Cardiac septum (tissue), 1 donor: Measurements from ENCODE around the gene HHAT. TPM values are rescaled to one million over a fixed set of nuclear protein-coding genes. Genes with fewer than 3 reads are reported as not detected.
"Not testable (repeated sequence)": the region's sequence is repeated elsewhere in the genome, so short reads cannot be mapped to it uniquely, and the experiment has no call there.

Experiments
- DNase-seq: peaks from one replicate; pipeline ENCODE4 v3.0.0-alpha.2; 2020; ENCODE audit warnings: low spot score
- intact Hi-C: fragments of 100-400 bp; cut with DNase I; formaldehyde crosslinking; loops from one replicate; pipeline ENCODE4 v1.14.0; 2022
- total RNA-seq: library from RNA; stranded (reverse); fragmentation: NEBNext Ultra II Directional; extraction: Animal tissue kit (Norgen Biotek cat#: 25700); gene quantifications from one replicate; pipeline ENCODE4 v1.2.1, GENCODE V29; 2021
- donor health status: DM: no; HTN: no; CAD: no.

Gene HHAT
- total RNA-seq, 1 donor from 2014 or later, result 2.4 TPM

DNA sequence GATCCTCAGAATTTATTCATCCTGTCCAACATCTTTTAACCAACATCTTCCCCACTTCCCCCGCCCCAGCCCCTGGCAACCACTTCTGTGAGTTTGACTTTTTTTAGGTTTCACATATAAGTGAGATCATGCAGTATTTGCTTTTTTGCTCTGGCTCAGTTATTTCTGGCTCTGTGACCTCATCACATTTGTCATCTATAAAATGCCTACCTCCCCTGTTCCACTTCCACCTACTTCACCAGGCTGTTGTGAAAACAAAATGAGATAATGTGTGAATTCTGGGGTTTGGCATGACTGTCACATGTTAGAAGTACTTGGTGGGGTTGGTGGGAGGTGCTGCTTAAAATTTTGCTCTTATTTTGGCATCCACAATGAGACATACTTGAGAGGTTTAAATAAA, 18.4 kb downstream of the HHAT start:
- intact Hi-C loops, result no loop called here

GRCh38 chr1:210351496-210351895, 22.8 kb downstream of the HHAT start:
- DNase-seq, result no peak
- intact Hi-C loops, result no loop called here

More for the DNA sequence above, 18.4 kb downstream of the HHAT start:
- DNase-seq, result no peak

GRCh38 chr1:210352575-210352974, 23.9 kb downstream of the HHAT start:
- no peak for DNase-seq
- intact Hi-C loops, result no loop called here

DNA sequence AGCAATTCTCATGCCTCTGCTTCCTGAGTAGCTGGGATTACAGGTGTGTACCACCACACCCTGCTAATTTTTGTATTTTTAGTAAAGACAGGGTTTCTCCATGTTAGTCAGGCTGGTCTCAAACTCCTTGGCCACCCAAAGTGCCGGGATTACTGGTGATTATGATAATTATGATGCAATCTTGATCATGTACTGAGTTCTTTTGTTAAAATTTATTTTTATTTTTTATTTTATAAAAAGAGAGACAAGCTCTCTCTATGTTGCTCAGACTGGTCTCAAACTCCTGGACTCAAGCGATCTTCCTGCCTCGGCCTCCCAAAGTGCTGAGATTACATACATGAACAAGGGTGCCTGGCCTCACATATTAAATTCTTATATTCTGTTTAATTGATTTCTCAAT, 25.6 kb downstream of the HHAT start:
- intact Hi-C loops, DNase-seq: not testable (repeated sequence)

- no peak for DNase-seq
These were observed 29.9 kb downstream of the HHAT start for GRCh38 chr1:210358626-210359025.

GRCh38 chr1:210359255-210359654, 30.6 kb downstream of the HHAT start:
- DNase-seq, result no peak
- intact Hi-C loops, result no loop called here

More at GRCh38 chr1:210358626-210359025, 29.9 kb downstream of the HHAT start:
- intact Hi-C loops, result no loop called here

DNA sequence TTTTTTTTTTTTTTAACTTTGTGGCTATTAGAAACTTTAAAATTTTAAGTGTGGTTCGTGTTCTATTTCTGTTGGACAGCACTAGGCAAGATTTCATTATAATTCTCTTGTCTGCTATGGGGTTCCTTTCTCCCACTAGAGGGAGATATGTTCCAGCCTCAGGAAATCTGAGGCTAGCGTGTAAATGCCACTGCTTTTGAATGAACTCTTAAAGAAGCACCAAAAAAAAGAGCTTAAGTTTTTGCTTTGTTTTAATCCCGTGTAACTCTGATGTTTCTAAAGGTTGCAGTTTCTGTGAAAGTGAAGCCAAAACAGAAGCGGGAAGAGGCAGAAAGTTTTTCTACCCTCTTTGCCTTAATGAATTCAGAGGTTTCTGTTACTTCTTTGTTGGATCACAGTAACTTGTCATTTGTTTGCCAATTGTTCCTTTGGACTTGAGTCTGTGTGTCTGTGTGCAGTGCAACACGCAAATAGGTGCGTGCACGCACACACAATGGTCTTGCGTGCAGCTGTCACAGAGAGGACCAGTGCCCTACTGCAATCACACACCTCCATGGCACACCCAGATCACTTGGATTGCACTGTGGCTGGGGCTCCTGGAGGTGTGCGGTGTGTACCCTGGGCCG, 32.3 kb downstream of the HHAT start:
- intact Hi-C loops, result loop anchor here (1.0 kb wide), 1 partner anchor 39 kb away; no protein-coding TSS in a partner anchor

DNA sequence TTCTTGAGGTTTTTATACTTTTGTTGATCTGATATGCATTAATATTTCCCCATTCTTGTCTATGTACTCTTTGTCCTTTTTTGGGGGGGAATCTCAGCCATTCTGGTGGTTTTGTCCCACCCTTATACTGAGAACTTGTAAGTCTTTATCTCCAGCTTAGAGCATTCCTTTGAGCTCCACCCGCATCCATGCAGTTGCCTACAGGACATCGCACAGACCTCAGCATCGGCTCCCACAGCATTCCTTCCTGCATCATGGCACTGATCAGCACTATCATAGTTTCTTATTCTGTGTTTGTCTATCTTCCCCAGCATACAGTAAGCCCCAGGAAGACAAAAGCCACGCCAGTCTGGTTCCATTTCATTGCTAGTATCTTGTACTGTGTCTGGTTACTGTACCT, 33.0 kb downstream of the HHAT start:
- intact Hi-C loops, result no loop called here
- no peak for DNase-seq

More for the DNA sequence above, 32.3 kb downstream of the HHAT start:
- no peak for DNase-seq

GRCh38 chr1:210362526-210362925, 33.8 kb downstream of the HHAT start:
- no peak for DNase-seq
- intact Hi-C loops, result no loop called here

DNA sequence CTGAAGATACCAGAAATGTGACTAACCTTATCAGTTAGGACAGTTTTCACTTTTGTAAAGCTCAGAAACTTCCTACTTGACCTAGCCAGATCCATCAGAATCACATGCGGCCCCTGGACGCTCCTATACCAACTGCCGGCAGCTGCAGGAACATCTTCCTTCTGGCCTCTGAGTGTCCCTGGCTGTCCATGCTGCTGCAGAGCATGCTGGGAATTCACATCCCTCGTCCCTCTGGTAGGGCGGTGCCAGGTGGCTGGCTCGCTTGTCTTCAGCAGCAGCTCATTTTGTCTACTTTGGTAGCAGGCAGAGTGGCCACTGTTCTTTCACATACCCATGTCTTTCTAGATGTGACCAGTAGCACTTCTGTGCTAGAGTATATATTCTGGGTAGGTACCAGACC, 34.4 kb downstream of the HHAT start:
- intact Hi-C loops, result no loop called here
- DNase-seq, result no peak

DNA sequence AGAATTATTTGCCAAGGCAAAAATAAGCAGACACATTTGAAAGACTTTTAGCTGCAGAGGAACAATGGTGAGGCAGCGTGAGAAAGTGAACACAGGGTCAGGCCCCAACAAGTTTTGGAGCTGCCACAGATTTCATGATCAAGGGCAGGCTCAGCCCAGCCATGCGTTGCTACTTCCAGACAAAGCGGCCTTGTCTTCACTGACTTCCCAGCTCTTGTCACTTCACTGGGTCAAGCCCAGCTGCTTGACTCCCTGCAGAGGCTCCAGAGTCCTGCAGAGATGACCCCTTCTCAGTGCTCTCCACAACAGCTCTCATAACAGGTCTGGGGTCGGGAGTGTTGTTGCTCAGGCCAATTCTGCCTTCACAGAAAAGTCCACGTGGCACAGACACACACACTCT, 35.8 kb downstream of the HHAT start:
- intact Hi-C loops, result no loop called here
- no peak for DNase-seq

DNA sequence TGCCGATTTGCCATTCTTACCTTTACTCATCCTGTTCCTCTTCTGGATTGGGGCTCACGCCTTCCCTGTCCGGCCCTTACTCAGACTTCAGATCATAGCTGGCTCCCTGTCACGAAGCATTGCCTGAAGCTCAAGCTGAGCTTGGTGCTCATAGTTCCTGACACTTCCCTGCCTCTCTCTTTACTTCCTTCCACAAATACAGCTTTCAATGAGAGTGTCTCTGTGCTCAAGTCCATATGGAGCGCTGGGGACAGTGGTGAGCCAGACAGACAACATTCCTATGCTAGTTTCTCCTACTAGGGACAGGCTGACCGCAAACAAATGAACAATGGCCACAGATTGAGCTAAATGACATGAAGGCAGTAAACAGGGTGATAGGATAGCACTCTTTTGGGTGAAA, 38.1 kb downstream of the HHAT start:
- intact Hi-C loops, result no loop called here
- no peak for DNase-seq

GRCh38 chr1:210367566-210367965, 38.9 kb downstream of the HHAT start:
- intact Hi-C loops, result no loop called here
- no peak for DNase-seq

DNA sequence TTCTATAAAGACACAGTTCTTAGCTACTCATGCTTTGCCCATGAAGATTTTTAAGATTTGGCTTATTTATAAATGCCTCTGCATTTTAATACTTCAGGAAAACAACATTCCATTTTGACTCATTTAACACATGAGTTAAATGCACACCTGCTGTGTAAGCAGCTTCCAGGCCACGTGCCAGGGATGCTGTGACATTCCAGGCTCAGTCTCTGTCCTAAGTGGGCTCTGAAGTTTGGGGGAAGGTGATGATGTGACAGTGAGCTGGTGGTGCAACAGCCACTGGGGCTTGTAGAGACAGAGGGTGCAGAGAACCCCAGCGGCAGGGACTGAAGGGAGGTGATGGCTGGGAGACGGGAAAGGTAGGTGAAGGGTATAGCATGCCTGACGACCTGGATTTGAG, 40.7 kb downstream of the HHAT start:
- intact Hi-C loops, result no loop called here
- DNase-seq, result no peak

GRCh38 chr1:210371916-210372315, 43.2 kb downstream of the HHAT start:
- no peak for DNase-seq
- intact Hi-C loops, result no loop called here

DNA sequence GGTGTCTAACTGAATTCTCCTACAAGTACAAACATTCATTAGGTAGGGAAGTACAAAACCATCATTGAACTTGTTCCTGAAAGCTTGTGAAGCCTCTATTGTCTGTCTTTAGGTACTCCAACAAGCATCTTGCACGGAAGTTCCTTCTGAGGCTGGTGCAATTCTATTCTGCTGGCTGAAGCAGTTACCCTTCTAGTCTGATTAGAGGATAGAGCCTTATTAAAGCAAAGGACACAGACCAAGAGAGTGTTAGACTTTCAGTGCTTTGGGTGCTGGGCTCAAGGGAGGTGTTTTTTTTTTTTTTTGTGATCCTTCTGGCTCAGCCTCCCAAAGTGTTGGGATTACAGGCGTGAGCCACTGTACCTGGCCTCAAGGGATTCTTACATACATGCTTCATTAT, 43.8 kb downstream of the HHAT start:
- no peak for DNase-seq
- intact Hi-C loops, result no loop called here

GRCh38 chr1:210372931-210373627, 44.4 kb downstream of the HHAT start:
- intact Hi-C loops, result no loop called here
- DNase-seq, result no peak

GRCh38 chr1:210373628-210373877, 44.9 kb downstream of the HHAT start:
- no peak for DNase-seq
- intact Hi-C loops, result no loop called here

DNA sequence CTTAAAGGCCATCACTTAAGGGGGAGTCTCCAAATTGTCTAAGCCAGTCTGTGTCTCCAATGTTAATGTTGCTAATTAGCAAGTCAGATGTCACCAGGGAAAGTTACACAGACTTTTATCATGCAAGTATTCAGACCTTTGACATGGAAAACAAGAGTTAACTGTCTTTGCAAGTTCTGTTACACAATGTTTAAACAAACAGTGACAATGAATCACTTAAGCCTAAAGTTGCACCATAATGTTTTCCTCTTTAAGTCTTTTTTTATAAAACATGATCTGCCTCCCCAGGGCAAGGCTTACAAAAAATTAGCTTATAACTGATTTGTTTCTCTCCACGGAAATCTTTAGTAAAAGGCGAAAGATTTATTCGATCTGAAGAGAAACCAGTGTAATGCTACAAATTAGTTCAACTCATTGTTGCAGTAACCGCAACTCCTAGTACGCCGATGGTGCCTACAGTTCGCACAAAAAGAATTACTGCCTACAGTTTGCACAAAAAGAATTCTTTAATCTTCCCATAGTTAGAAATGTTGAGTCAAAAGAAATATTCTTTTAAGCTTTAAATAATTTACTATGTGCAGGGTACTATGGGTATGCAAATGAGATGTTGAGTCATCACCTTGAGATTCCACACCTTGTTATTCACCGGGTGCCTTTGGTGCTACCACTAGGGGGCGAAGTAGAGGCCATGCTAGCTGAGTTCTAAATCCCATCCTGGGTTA, 45.3 kb downstream of the HHAT start:
- no peak for DNase-seq
- intact Hi-C loops, result no loop called here

DNA sequence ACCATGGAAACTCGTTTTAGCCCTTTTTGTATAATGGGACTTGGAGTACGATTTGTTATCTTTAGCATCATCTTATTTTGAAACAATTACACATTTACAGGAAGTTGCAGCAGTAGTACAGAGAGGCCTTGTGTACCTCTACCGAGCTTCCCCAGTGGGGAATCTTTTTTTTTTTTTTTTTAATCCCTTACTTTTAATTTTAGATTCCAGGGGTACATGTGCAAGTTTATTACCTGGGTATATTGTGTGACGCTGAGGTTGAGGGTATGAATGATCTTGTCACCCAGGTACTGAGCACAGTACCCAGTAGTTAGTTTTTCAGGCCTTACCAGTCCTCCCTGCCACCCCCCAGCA, 45.9 kb downstream of the HHAT start:
- intact Hi-C loops, result no loop called here
- no peak for DNase-seq

DNA sequence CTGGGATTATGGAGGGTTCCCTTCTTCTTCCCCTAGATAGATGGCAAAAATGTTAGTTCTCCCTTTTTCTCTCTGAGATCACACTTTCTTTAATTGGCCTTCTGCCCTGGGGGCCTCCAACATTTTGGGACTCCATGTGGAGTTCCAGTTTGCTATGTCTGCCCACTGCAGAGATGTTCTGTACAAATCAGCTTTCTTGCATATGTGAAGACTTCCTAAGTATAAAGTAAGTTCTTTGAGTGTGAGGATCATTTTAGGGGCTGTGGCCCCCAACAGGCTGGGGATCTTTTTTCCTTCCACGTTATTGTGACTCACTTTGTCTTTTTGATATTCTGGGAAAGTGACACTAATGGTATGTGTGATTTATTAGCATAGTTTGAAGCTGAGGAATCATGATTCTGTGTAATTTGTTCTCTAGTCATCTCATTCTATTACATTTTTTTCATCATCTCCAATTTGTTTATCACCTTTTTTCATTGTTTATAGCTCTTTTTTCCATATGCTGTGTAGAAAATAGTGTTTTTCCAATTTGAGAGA, 48.2 kb downstream of the HHAT start:
- intact Hi-C loops, result no loop called here
- DNase-seq, result no peak
